ENCODE data around the gene ST6GALNAC1.

DNA sequence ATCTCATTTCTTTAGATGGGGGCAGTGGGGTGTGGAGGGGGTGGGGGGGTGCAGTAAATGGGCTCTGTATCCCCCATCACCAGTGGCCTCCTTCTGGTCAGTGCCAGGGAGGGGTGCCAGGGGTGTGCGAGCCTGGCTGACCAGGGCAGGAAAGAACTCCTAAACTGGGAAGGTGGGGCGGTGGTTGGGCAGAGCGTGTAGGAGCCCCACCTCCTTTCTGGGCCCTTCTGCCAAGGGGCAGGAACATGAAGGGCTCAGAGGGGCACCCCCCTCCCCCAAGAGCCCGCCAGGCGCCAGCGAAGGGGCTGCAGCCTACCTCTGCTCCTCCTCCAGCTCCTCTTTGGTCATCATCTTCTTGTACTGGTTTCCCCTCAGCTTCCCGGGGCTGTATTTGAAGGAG lies 41.2 kb upstream of the ST6GALNAC1 start:
- TF ChIP-seq, protein P1, sequence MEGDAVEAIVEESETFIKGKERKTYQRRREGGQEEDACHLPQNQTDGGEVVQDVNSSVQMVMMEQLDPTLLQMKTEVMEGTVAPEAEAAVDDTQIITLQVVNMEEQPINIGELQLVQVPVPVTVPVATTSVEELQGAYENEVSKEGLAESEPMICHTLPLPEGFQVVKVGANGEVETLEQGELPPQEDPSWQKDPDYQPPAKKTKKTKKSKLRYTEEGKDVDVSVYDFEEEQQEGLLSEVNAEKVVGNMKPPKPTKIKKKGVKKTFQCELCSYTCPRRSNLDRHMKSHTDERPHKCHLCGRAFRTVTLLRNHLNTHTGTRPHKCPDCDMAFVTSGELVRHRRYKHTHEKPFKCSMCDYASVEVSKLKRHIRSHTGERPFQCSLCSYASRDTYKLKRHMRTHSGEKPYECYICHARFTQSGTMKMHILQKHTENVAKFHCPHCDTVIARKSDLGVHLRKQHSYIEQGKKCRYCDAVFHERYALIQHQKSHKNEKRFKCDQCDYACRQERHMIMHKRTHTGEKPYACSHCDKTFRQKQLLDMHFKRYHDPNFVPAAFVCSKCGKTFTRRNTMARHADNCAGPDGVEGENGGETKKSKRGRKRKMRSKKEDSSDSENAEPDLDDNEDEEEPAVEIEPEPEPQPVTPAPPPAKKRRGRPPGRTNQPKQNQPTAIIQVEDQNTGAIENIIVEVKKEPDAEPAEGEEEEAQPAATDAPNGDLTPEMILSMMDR (IDR thresholded peaks at IDR 0.05): no peak
- TF ChIP-seq ZFX (IDR thresholded peaks at IDR 0.05; ENCODE audit: borderline replicate concordance): no peak
